Lung (tissue), 12 donors: Measurements from ENCODE around the gene ALDH4A1. TPM values are rescaled to one million over a fixed set of nuclear protein-coding genes. Genes with fewer than 3 reads are reported as not detected.

Experiments
- ATAC-seq: fragments of 200-7000 bp; cut with Tn5 transposase; one replicate; pipeline ENCODE4 v1.9.1; 2020; ENCODE audit warnings: moderate number of reproducible peaks; ENCODE audit not compliant: insufficient read depth, low FRiP score
- DNase-seq, 3 donors: peaks; one replicate each; pipeline ENCODE4 v3.0.0-alpha.2; 2013 to 2017
- H3K27ac ChIP-seq, 2 donors: one replicate each; pipeline ENCODE4 v1.5.1; 2013; ENCODE audit warnings: mild to moderate bottlenecking in 2 of 2, moderate library complexity in 2 of 2, control low read depth in 1 of 2, inconsistent platforms in 1 of 2, low read depth in 1 of 2, low read length in 1 of 2
- H3K27me3 ChIP-seq, 3 donors: one replicate each; pipeline ENCODE4 v1.5.1; 2013; ENCODE audit warnings: low read length in 2 of 3; ENCODE audit not compliant: control insufficient read depth in 3 of 3, insufficient read depth in 3 of 3
- H3K36me3 ChIP-seq, 4 donors: one replicate each; pipeline ENCODE4 v1.5.1; 2013; ENCODE audit warnings: low read length in 4 of 4, mild to moderate bottlenecking in 1 of 4, moderate library complexity in 1 of 4; ENCODE audit not compliant: control insufficient read depth in 4 of 4, insufficient read depth in 4 of 4
- H3K4me1 ChIP-seq, 5 donors: one replicate each; pipeline ENCODE4 v1.5.1; 2013; ENCODE audit warnings: low read length in 5 of 5, mild to moderate bottlenecking in 2 of 5, moderate library complexity in 1 of 5; ENCODE audit not compliant: control insufficient read depth in 5 of 5, insufficient read depth in 5 of 5
- H3K4me3 ChIP-seq: one replicate; pipeline ENCODE4 v1.5.1; 2013; ENCODE audit warnings: mild to moderate bottlenecking, control low read depth, moderate library complexity
- H3K9ac ChIP-seq, 2 donors: one replicate each; pipeline ENCODE4 v1.5.1; 2013; ENCODE audit warnings: low read length in 2 of 2, control low read depth in 1 of 2; ENCODE audit not compliant: insufficient read depth in 1 of 2
- H3K9me3 ChIP-seq, 4 donors: one replicate each; pipeline ENCODE4 v1.5.1; 2013; ENCODE audit warnings: low read length in 3 of 4, mild to moderate bottlenecking in 1 of 4, moderate library complexity in 1 of 4; ENCODE audit not compliant: control insufficient read depth in 4 of 4, insufficient read depth in 3 of 4
- CTCF ChIP-seq: IDR thresholded peaks from 2 replicates; pipeline ENCODE4 v1.5.1; 2012; ENCODE audit warnings: mild to moderate bottlenecking; ENCODE audit errors: control extremely low read depth, extremely low read depth
- WGBS, 2 donors: extraction: QIAGEN DNeasy Blood & Tissue Kit; methylation state at CpG; one replicate each; pipeline ENCODE4 v1.1.7; 2013; 5-methylcytosine and 5-hydroxymethylcytosine counted together
- polyA plus RNA-seq, 2 donors: library from polyadenylated mRNA; stranded (reverse); fragments of 200-250 nt; gene quantifications; one replicate each; pipeline ENCODE4 v1.2.1, GENCODE V29; 2013
- total RNA-seq, 2 donors: library from RNA; depleted of rRNA in 1 of 2; stranded (reverse); fragments of >200 nt in 1 of 2; gene quantifications; one replicate each; pipeline ENCODE4 v1.2.1, GENCODE V29; 2014 to 2021
- donor health status: control.
- donor health status: control.
- donor health status: Bipolar disorder and iron deficiency.
- donor health status: healthy.
- donor health status: DM: yes; HTN: yes; CAD: no.

ALDH4A1 gene
- total and polyA plus RNA-seq, 4 donors: 6.4 to 16.3 (median 11.2) TPM

GRCh38 chr1:18923756-18924211 is 21.4 kb upstream of the ALDH4A1 start:
- Histone ChIP-seq H3K4me3 (no peak overlapping the region), H3K27ac (peak overlapping the region; percentile 22 to 72), H3K27me3 (no peaks in the 10 kb centered on the region), H3K9me3 (no peaks in the 10 kb centered on the region), H3K4me1 (peaks cover 3 to 51% (median 36%) of the 10 kb centered on the region in 5 donors), H3K36me3 (peaks cover 0 to 5% (median 1%) of the 10 kb centered on the region in 4 donors), H3K9ac (peak overlapping the region in 1 of 2 donors; percentile 95)
- WGBS, 2 donors: 11 to 30% methylated on average over 14 of the region's 14 CpGs
- no peak for TF ChIP-seq CTCF
- DNase-seq (peak; percentile 73 to 82 (median 79)), ATAC-seq (no peak)

GRCh38 chr1:18922848-18923755 is 20.7 kb upstream of the ALDH4A1 start:
- no peak for DNase-seq
- 66 to 67% methylated on average over 18 of the region's 18 CpGs for WGBS, 2 donors
- Histone ChIP-seq H3K27me3 (no peaks in the 10 kb centered on the region), H3K4me1 (peaks cover 3 to 49% (median 31%) of the 10 kb centered on the region in 5 donors), H3K9me3 (no peaks in the 10 kb centered on the region), H3K4me3 (no peak overlapping the region), H3K36me3 (peaks cover 0 to 9% (median 4%) of the 10 kb centered on the region in 4 donors), H3K9ac (peak overlapping the region; percentile 13 to 95), H3K27ac (peak overlapping the region; percentile 72 to 77)
- no peak for TF ChIP-seq CTCF
- no peak for ATAC-seq

GRCh38 chr1:18922319-18922726 is 20.0 kb upstream of the ALDH4A1 start:
- DNase-seq: peak; percentile 92 to 96 (median 95)

More at GRCh38 chr1:18922319-18922726, 20.0 kb upstream of the ALDH4A1 start:
- Histone ChIP-seq H3K9me3 (no peaks in the 10 kb centered on the region), H3K27me3 (no peaks in the 10 kb centered on the region), H3K4me1 (peaks cover 3 to 42% (median 24%) of the 10 kb centered on the region in 5 donors), H3K4me3 (no peak overlapping the region), H3K9ac (peak overlapping the region; percentile 13 to 95), H3K27ac (peak overlapping the region; percentile 72 to 77), H3K36me3 (peaks cover 0 to 12% (median 6%) of the 10 kb centered on the region in 4 donors)
- TF ChIP-seq CTCF: no peak
- 13 to 25% methylated on average over 8 of the region's 8 CpGs for WGBS, 2 donors
- ATAC-seq: peak; percentile 3
